ENCODE data around the gene SYT12. TPM values are rescaled to one million over a fixed set of nuclear protein-coding genes. Genes with fewer than 3 reads are reported as not detected.

SYT12 gene
- total and polyA plus RNA-seq, 10 donors = 0.02 to 0.13 (median 0.05) TPM; not detected in 7

GRCh38 chr11:67090717-67091116 is 67.8 kb downstream of the SYT12 start:
- WGBS, 5 donors = 86 to 92% (median 87%) methylated on average over 8 of the region's 8 CpGs
- H3K9me3 ChIP-seq = no peaks in the 10 kb centered on the region
- H3K4me1 ChIP-seq = no peaks in the 10 kb centered on the region
- DNase-seq = no peak
- H3K4me3 ChIP-seq = no peak overlapping the region
- H3K27me3 ChIP-seq (replicated peaks in 1 of 7) = peaks cover 0 to 8% (median 0%) of the 10 kb centered on the region in 7 donors
- intact Hi-C loops (cut with DNase I; ENCODE audit: low total_unique reads) = no loop called here
- no peak for TF ChIP-seq POLR2A (IDR thresholded peaks at IDR 0.05)
- no peak for TF ChIP-seq CTCF (IDR thresholded peaks at IDR 0.05 in 8 of 11, conservative IDR thresholded peaks at IDR 0.05 in 3 of 11)
- TF ChIP-seq POLR2AphosphoS5 (IDR thresholded peaks at IDR 0.05) = no peak
- no peak overlapping the region for H3K27ac ChIP-seq
- H3K36me3 ChIP-seq = no peaks in the 10 kb centered on the region

GRCh38 chr11:67095214-67095507 is 72.2 kb downstream of the SYT12 start:
- 75 to 100% (median 84%) methylated on average over 1 of the region's 1 CpG for WGBS, 5 donors
- Histone ChIP-seq H3K9me3 (no peaks in the 10 kb centered on the region), H3K27me3 (replicated peaks in 1 of 7) (peaks cover 0 to 8% (median 0%) of the 10 kb centered on the region in 7 donors), H3K27ac (no peak overlapping the region), H3K4me3 (no peak overlapping the region), H3K4me1 (peaks cover 0 to 7% (median 4%) of the 10 kb centered on the region in 6 donors), H3K36me3 (no peaks in the 10 kb centered on the region)
- DNase-seq = no peak
- TF ChIP-seq POLR2AphosphoS5 (IDR thresholded peaks at IDR 0.05) (no peak), POLR2A (IDR thresholded peaks at IDR 0.05) (no peak), CTCF (IDR thresholded peaks at IDR 0.05 in 8 of 11, conservative IDR thresholded peaks at IDR 0.05 in 3 of 11) (no peak)
- intact Hi-C loops (cut with DNase I; ENCODE audit: low total_unique reads) = no loop called here

- intact Hi-C loops (cut with DNase I; ENCODE audit: low total_unique reads) = no loop called here
- H3K27me3 ChIP-seq (replicated peaks in 1 of 7) = no peaks in the 10 kb centered on the region
- DNase-seq = no peak
- 77 to 86% (median 83%) methylated on average over 6 of the region's 6 CpGs for whole genome bisulfite sequencing, 5 donors
- no peak overlapping the region for H3K27ac ChIP-seq
- TF ChIP-seq POLR2AphosphoS5 (IDR thresholded peaks at IDR 0.05) (no peak), CTCF (IDR thresholded peaks at IDR 0.05 in 8 of 11, conservative IDR thresholded peaks at IDR 0.05 in 3 of 11) (no peak), POLR2A (IDR thresholded peaks at IDR 0.05) (no peak)
- H3K4me3 ChIP-seq = no peak overlapping the region
- H3K36me3 ChIP-seq = no peaks in the 10 kb centered on the region
- peaks cover 0 to 12% (median 7%) of the 10 kb centered on the region in 6 donors for H3K4me1 ChIP-seq
- H3K9me3 ChIP-seq = no peaks in the 10 kb centered on the region
Measured at GRCh38 chr11:67098799-67099429, 76.0 kb downstream of the SYT12 start.

GRCh38 chr11:67099831-67100324 is 76.9 kb downstream of the SYT12 start:
- Histone ChIP-seq H3K36me3 (no peaks in the 10 kb centered on the region), H3K9me3 (no peaks in the 10 kb centered on the region), H3K4me3 (no peak overlapping the region), H3K27me3 (replicated peaks in 1 of 7) (no peaks in the 10 kb centered on the region), H3K27ac (peak overlapping the region in 1 of 8 donors; percentile 30), H3K4me1 (peaks cover 0 to 12% (median 7%) of the 10 kb centered on the region in 6 donors)
- WGBS, 5 donors = 67 to 86% (median 76%) methylated on average over 6 of the region's 6 CpGs
- TF ChIP-seq CTCF (IDR thresholded peaks at IDR 0.05 in 8 of 11, conservative IDR thresholded peaks at IDR 0.05 in 3 of 11) = no peak
- TF ChIP-seq POLR2A (IDR thresholded peaks at IDR 0.05) = no peak
- no peak for TF ChIP-seq POLR2AphosphoS5 (IDR thresholded peaks at IDR 0.05)
- DNase-seq = no peak
- intact Hi-C loops (cut with DNase I; ENCODE audit: low total_unique reads) = no loop called here

Small RNA genes within 50 kb of the gene (microRNA-seq; reads per million reads assigned to microRNA genes)
- gene MIR6860 = 0 reads per million in 3 donors

Other genes starting within 250 kb of the SYT12 start
- 10 to 100 TPM; 14.5 to 27.9 (median 18.1) TPM for gene RCE1, start 179.7 kb upstream of the SYT12 start, total RNA-seq
- gene RCE1, start 179.7 kb upstream of the SYT12 start, polyA plus RNA-seq = 10 to 100 TPM; 10.0 to 19.3 (median 14.2) TPM
- 10 to 100 TPM in 2 of 7 donors, 1 to 10 TPM in 5; 3.3 to 10.3 (median 8.0) TPM for gene LRFN4, start 166.1 kb upstream of the SYT12 start, total RNA-seq
- 10 to 100 TPM in 1 of 3 donors, 1 to 10 TPM in 2; 3.9 to 12.0 (median 7.9) TPM for gene LRFN4, start 166.1 kb upstream of the SYT12 start, polyA plus RNA-seq
- gene PC, start 64.8 kb upstream of the SYT12 start, total RNA-seq = 1 to 10 TPM; 3.4 to 8.8 (median 5.3) TPM
- 1 to 10 TPM; 4.6 to 6.8 (median 4.9) TPM for gene PC, start 64.8 kb upstream of the SYT12 start, polyA plus RNA-seq
- gene C11orf86, start 47.8 kb upstream of the SYT12 start, total RNA-seq = not detected
- gene C11orf86, start 47.8 kb upstream of the SYT12 start, polyA plus RNA-seq = under 1 TPM in 1 of 3 donors, not detected in 2; 0.13 TPM
- 1 to 10 TPM; 1.3 to 6.4 (median 2.2) TPM for gene RHOD, start 33.7 kb downstream of the SYT12 start, total RNA-seq
- 1 to 10 TPM; 3.1 to 3.6 (median 3.5) TPM for gene RHOD, start 33.7 kb downstream of the SYT12 start, polyA plus RNA-seq
- 100 to 1,000 TPM in 6 of 7 donors, 10 to 100 TPM in 1; 96.0 to 149 (median 130) TPM for gene KDM2A, start 96.1 kb downstream of the SYT12 start, total RNA-seq
- gene KDM2A, start 96.1 kb downstream of the SYT12 start, polyA plus RNA-seq = 10 to 100 TPM; 18.5 to 36.2 (median 28.9) TPM
- 100 to 1,000 TPM; 168 to 301 (median 263) TPM for gene GRK2, start 243.3 kb downstream of the SYT12 start, total RNA-seq
- 100 to 1,000 TPM; 119 to 270 (median 192) TPM for gene GRK2, start 243.3 kb downstream of the SYT12 start, polyA plus RNA-seq